ENCODE measurements around the gene TPST1.

- TF ChIP-seq, protein P1, sequence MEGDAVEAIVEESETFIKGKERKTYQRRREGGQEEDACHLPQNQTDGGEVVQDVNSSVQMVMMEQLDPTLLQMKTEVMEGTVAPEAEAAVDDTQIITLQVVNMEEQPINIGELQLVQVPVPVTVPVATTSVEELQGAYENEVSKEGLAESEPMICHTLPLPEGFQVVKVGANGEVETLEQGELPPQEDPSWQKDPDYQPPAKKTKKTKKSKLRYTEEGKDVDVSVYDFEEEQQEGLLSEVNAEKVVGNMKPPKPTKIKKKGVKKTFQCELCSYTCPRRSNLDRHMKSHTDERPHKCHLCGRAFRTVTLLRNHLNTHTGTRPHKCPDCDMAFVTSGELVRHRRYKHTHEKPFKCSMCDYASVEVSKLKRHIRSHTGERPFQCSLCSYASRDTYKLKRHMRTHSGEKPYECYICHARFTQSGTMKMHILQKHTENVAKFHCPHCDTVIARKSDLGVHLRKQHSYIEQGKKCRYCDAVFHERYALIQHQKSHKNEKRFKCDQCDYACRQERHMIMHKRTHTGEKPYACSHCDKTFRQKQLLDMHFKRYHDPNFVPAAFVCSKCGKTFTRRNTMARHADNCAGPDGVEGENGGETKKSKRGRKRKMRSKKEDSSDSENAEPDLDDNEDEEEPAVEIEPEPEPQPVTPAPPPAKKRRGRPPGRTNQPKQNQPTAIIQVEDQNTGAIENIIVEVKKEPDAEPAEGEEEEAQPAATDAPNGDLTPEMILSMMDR (optimal IDR thresholded peaks at IDR 0.05 in 1 of 3, IDR thresholded peaks at IDR 0.05 in 1 of 3, conservative IDR thresholded peaks at IDR 0.05 in 1 of 3; ENCODE audit: extremely low read depth in 1 of 3, insufficient read depth in 2 of 3, low read length in 3 of 3) = no peak
- no peak for TF ChIP-seq EZH2 (IDR thresholded peaks at IDR 0.05; ENCODE audit: low read length)
Measured at GRCh38 chr7:66216687-66217086, 11.6 kb downstream of the TPST1 start.

All from keratinocyte (primary cell).